Astrocyte of the spinal cord (primary cell): Measurements from ENCODE around the gene GDA.

Experiments
- DNase-seq: peaks from one replicate; pipeline ENCODE4 v3.0.0; 2011; ENCODE audit warnings: low read depth, low spot score
- H3K4me3 ChIP-seq: 2 replicates; pipeline ENCODE4 v1.5.1; 2011; ENCODE audit warnings: low read depth, mild to moderate bottlenecking, low read length, moderate library complexity
- in situ Hi-C: cut with HindIII; loops from 2 replicates; pipeline ENCODE4 v1.10.0; 2017; ENCODE audit warnings: low sequenced_read_pairs
- TF ChIP-seq, protein P1 (sequence below): IDR thresholded peaks from 2 replicates; pipeline ENCODE4 v1.5.1; 2012; ENCODE audit warnings: low read depth, mild to moderate bottlenecking, low read length, inconsistent platforms

Gene GDA

DNA sequence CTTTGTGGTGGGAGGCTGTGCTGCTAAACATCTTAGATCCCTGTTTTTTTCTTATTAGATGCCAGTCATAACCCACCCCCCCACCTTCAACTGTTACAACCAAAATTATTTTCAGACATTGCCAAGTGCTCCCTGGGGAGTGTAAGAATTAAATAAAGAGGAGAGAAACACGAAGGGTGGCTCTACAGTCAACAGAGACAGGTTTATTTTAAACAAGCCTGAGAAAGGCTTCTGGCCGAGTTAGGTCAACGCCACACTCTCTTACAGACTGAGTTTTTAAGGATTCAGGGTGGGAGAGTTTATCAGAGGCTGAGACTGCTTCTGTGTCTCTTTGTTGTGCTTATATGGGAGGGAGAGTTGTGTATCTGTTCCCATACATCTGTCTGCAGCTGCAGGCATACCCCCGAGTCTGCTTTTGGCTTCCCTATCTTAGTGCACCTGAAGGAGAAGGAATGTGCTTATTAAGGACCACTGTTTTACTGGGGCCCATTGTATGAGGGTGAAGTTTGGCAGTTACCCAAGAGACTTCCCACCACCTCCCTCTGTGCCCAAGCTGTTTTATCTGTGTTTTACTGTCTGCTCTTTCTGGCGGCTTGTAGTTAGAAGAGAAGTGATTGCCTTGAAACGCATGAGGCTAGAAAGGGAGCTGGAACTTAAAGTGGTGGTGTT is 11.4 kb upstream of the GDA start:
- TF ChIP-seq, protein P1, sequence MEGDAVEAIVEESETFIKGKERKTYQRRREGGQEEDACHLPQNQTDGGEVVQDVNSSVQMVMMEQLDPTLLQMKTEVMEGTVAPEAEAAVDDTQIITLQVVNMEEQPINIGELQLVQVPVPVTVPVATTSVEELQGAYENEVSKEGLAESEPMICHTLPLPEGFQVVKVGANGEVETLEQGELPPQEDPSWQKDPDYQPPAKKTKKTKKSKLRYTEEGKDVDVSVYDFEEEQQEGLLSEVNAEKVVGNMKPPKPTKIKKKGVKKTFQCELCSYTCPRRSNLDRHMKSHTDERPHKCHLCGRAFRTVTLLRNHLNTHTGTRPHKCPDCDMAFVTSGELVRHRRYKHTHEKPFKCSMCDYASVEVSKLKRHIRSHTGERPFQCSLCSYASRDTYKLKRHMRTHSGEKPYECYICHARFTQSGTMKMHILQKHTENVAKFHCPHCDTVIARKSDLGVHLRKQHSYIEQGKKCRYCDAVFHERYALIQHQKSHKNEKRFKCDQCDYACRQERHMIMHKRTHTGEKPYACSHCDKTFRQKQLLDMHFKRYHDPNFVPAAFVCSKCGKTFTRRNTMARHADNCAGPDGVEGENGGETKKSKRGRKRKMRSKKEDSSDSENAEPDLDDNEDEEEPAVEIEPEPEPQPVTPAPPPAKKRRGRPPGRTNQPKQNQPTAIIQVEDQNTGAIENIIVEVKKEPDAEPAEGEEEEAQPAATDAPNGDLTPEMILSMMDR = no peak

DNA sequence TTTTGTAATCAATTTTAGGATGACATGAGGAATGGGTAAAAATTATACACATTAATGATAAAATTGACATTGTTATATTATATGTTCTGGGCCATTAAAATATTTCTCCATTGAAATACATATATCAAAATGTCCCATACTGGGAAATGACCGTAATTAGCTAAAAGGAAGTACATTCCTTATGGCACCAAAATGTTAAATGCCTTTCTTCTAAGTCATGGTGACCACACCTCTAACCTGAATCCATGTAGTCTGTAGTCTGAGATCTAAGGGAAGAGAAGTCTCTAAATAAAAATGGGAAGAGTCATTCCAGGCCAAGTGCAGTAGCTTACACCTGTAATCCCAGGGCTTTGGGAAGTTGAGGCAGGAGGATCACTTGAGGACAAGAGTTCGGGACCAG is 10.0 kb upstream of the GDA start:
- DNase-seq = no peak
- in situ Hi-C loops = no loop called here
- H3K4me3 ChIP-seq = no peak overlapping the region
- TF ChIP-seq, protein P1 = no peak

More for the DNA sequence above, 11.4 kb upstream of the GDA start:
- H3K4me3 ChIP-seq = no peak overlapping the region
- DNase-seq = no peak
- in situ Hi-C loops = no loop called here

DNA sequence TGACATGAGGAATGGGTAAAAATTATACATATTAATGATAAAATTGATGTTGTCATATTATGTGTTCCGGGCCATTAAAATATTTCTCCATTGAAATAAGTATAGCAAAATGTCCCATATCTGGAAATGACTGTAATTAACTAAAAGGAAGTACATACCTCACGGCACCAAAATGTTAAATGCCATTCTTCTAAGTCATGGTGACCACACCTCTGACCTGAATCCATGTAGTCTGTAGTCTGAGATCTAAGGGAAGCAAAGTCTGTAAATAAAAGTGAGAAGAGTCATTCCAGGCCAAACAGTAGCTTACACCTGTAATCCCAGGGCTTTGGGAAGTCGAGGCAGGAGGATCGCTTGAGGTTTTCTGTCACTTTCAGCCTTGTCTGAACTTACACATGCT is 8.7 kb upstream of the GDA start:
- TF ChIP-seq, protein P1 = no peak
- H3K4me3 ChIP-seq = no peak overlapping the region
- in situ Hi-C loops = no loop called here
- DNase-seq = no peak

DNA sequence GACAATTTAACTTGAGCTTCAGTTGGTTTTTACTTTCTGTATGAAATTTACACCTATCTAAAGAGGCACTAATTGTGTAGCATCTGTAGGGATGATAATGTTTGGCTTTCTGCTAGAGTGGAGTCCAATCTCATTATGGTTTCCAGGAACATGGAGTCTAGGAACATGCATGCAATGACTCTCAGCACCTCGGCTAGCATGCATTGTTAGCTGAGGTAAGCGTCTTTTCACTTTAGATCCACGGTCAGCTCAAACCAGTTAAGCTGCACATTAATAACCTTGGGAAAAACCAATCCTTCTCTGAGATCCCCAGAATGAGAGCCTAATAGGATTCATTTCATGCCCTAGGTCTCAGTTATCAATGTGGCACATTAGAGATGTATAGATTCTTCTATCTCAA is 7.8 kb upstream of the GDA start:
- no peak overlapping the region for H3K4me3 ChIP-seq
- no peak for DNase-seq
- in situ Hi-C loops = no loop called here
- TF ChIP-seq, protein P1 = no peak

DNA sequence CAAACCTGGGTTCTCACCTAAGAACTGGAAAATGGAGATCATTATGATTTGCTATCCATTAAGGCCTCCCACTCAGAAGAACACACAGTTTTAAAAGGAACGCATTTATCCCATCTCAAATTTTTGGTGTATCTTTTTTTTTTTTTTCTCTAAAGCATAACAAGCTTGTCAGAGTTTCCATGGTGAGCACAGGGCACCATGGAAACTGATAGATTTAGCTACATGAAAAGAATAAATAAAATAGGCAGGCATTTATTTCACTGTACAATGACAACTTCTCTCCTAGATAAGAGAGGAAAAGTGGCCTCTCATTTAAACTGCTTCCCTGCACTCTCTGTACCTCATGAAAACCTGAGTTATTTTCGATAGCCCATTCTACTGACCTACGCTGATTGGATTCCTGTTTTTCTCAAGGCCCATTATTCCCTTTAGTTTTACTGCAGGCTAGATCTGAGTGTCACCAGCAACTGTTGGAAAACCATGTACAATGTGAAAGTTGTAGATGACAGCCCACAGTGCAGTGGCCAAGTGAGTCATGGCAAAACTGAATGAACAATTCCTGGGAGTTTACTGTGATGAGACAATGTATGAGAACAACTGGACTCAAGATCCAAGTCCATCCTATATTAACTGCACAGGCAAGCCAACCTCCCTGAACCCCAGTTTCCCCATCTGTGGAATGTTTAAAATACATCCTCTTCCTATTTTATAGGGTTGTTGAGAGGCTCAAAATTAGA is 4.3 kb upstream of the GDA start:
- in situ Hi-C loops = no loop called here
- no peak for DNase-seq
- TF ChIP-seq, protein P1 = no peak
- H3K4me3 ChIP-seq = no peak overlapping the region

DNA sequence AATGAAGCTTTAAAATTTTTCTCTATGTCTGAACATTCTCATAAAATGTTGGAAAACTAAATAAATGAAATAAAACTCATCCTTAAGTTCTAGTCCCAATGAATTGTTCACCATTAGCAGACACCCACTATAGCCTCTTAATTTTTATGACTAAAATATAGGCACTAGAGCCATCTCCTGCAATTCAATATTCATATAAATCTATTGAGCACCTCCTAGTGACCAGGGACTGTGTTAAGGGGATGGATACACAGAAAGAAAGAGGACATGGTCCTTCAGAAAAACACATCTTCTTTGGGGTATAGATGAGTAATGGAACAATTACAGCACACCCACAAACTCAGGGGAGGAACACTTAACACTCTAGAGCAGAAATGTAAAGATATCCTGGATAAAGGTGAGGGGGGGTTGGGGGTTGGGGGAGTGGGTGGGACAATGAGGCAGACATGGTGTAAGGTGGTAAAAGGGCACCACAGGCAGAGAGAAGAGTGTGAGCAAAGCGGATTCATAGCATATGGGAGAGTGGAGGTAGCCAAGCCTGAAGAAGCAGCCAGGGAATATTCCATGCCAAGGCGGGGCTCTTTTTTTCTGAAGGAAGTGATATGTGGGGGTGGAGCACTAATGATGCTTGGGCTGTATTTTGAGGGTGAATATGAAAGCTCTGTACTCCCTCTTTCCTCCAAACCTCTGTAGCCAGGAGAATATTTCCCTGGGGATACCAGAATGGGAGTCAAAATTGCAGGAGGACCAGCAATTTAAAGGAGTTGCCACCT is 3.3 kb upstream of the GDA start:
- no peak overlapping the region for H3K4me3 ChIP-seq
- in situ Hi-C loops = no loop called here
- TF ChIP-seq, protein P1 = no peak
- no peak for DNase-seq
